Measurements from ENCODE around the gene DLGAP1.

The DLGAP1 gene

DNA sequence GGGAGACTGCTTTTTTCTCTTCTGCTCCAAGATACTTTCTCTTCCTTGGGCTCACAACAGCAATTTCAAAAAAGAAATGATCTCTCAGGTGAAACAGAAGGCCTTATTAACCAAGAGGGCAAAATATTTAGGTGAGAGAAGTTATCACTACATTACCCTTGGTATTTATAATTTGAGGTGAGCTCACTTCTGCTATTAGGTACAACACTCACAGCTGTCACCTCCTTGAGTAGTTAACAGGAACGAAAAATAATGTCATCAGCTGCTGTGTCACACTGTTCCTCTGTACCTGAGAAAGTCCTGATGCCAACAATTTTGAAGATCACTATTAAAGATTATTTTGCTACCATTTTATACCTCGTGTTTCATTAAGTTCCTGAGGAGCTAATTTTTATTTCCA lies 205.0 kb downstream of the DLGAP1 start:
- H3K9me3 ChIP-seq (ENCODE audit: control insufficient read depth in 1 of 2, low read length in 2 of 2), result no peaks in the 10 kb centered on the region
- no peaks in the 10 kb centered on the region for H3K4me1 ChIP-seq (ENCODE audit: control insufficient read depth in 1 of 2, insufficient read depth in 2 of 2, low read length in 2 of 2)
- H3K36me3 ChIP-seq (ENCODE audit: control insufficient read depth in 1 of 2, insufficient read depth in 2 of 2, low read length in 2 of 2), result no peaks in the 10 kb centered on the region
- H3K27me3 ChIP-seq (ENCODE audit: control insufficient read depth in 1 of 2, insufficient read depth in 2 of 2, low read length in 2 of 2), result no peaks in the 10 kb centered on the region
- no peak overlapping the region for H3K9ac ChIP-seq (ENCODE audit: low read depth in 1 of 2, low read length in 2 of 2)
- no peak overlapping the region for H3K27ac ChIP-seq (ENCODE audit: low read depth, low read length)
- no peak overlapping the region for H3K4me3 ChIP-seq (ENCODE audit: low read depth in 1 of 2, low read length in 2 of 2)

DNA sequence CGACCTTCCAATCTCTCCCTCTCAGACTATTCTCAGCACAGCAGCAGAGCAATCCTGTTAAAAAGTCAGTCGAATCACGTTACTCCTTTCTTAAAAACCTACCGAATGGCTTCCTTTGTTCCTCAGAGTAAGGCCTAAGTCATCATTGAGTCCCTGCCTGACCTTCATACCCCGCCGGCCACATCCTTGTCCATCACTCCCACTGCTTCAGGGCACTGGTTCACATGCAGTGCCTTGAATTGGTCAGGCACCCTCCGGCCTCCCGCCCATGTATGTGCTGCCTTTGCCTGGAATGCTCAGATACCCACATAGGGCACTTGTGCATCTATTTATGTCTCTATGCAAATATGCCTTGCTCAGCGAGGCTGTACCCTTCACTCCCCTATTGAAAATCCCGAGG lies 206.4 kb downstream of the DLGAP1 start:
- Histone ChIP-seq H3K4me1 (ENCODE audit: control insufficient read depth in 1 of 2, insufficient read depth in 2 of 2, low read length in 2 of 2) (no peaks in the 10 kb centered on the region), H3K9ac (ENCODE audit: low read depth in 1 of 2, low read length in 2 of 2) (no peak overlapping the region), H3K27ac (ENCODE audit: low read depth, low read length) (no peak overlapping the region)

DNA sequence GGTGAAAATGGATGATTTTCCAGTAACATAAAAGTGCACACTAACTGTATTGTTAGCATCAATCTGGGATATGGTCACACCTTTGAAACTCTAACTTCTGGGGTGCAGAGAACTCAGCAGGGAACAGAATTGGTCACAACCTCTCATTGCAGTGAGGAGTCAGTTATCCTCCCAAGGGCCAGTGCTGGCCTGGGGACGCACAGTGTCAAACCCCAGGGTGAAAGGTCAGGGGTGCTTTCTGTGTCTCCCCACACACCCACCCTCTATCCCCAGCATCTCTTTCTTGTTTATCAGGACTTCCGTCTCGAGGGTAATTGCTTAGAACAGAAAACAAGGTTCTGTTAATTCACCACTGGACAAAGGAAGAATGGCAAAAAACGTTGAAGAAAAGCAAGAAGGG lies 208.7 kb downstream of the DLGAP1 start:
- Histone ChIP-seq H3K27me3 (ENCODE audit: control insufficient read depth in 1 of 2, insufficient read depth in 2 of 2, low read length in 2 of 2) (no peaks in the 10 kb centered on the region), H3K4me3 (ENCODE audit: low read depth in 1 of 2, low read length in 2 of 2) (no peak overlapping the region), H3K9me3 (ENCODE audit: control insufficient read depth in 1 of 2, low read length in 2 of 2) (no peaks in the 10 kb centered on the region), H3K36me3 (ENCODE audit: control insufficient read depth in 1 of 2, insufficient read depth in 2 of 2, low read length in 2 of 2) (no peaks in the 10 kb centered on the region), H3K27ac (ENCODE audit: low read depth, low read length) (no peak overlapping the region), H3K4me1 (ENCODE audit: control insufficient read depth in 1 of 2, insufficient read depth in 2 of 2, low read length in 2 of 2) (no peaks in the 10 kb centered on the region), H3K9ac (ENCODE audit: low read depth in 1 of 2, low read length in 2 of 2) (no peak overlapping the region)

More for the DNA sequence above, 206.4 kb downstream of the DLGAP1 start:
- no peaks in the 10 kb centered on the region for H3K36me3 ChIP-seq (ENCODE audit: control insufficient read depth in 1 of 2, insufficient read depth in 2 of 2, low read length in 2 of 2)
- H3K9me3 ChIP-seq (ENCODE audit: control insufficient read depth in 1 of 2, low read length in 2 of 2), result no peaks in the 10 kb centered on the region
- H3K4me3 ChIP-seq (ENCODE audit: low read depth in 1 of 2, low read length in 2 of 2), result no peak overlapping the region
- H3K27me3 ChIP-seq (ENCODE audit: control insufficient read depth in 1 of 2, insufficient read depth in 2 of 2, low read length in 2 of 2), result no peaks in the 10 kb centered on the region

GRCh38 chr18:4245456-4245855 lies 209.7 kb downstream of the DLGAP1 start:
- H3K27ac ChIP-seq (ENCODE audit: low read depth, low read length), result no peak overlapping the region
- no peak overlapping the region for H3K4me3 ChIP-seq (ENCODE audit: low read depth in 1 of 2, low read length in 2 of 2)
- no peaks in the 10 kb centered on the region for H3K9me3 ChIP-seq (ENCODE audit: control insufficient read depth in 1 of 2, low read length in 2 of 2)
- no peaks in the 10 kb centered on the region for H3K27me3 ChIP-seq (ENCODE audit: control insufficient read depth in 1 of 2, insufficient read depth in 2 of 2, low read length in 2 of 2)
- H3K4me1 ChIP-seq (ENCODE audit: control insufficient read depth in 1 of 2, insufficient read depth in 2 of 2, low read length in 2 of 2), result no peaks in the 10 kb centered on the region
- no peak overlapping the region for H3K9ac ChIP-seq (ENCODE audit: low read depth in 1 of 2, low read length in 2 of 2)
- H3K36me3 ChIP-seq (ENCODE audit: control insufficient read depth in 1 of 2, insufficient read depth in 2 of 2, low read length in 2 of 2), result no peaks in the 10 kb centered on the region

GRCh38 chr18:4242431-4243161 lies 212.5 kb downstream of the DLGAP1 start:
- no peak overlapping the region for H3K27ac ChIP-seq (ENCODE audit: low read depth, low read length)
- no peak overlapping the region for H3K9ac ChIP-seq (ENCODE audit: low read depth in 1 of 2, low read length in 2 of 2)
- H3K9me3 ChIP-seq (ENCODE audit: control insufficient read depth in 1 of 2, low read length in 2 of 2), result no peaks in the 10 kb centered on the region
- H3K27me3 ChIP-seq (ENCODE audit: control insufficient read depth in 1 of 2, insufficient read depth in 2 of 2, low read length in 2 of 2), result no peaks in the 10 kb centered on the region
- no peaks in the 10 kb centered on the region for H3K36me3 ChIP-seq (ENCODE audit: control insufficient read depth in 1 of 2, insufficient read depth in 2 of 2, low read length in 2 of 2)
- H3K4me3 ChIP-seq (ENCODE audit: low read depth in 1 of 2, low read length in 2 of 2), result no peak overlapping the region
- H3K4me1 ChIP-seq (ENCODE audit: control insufficient read depth in 1 of 2, insufficient read depth in 2 of 2, low read length in 2 of 2), result no peaks in the 10 kb centered on the region

DNA sequence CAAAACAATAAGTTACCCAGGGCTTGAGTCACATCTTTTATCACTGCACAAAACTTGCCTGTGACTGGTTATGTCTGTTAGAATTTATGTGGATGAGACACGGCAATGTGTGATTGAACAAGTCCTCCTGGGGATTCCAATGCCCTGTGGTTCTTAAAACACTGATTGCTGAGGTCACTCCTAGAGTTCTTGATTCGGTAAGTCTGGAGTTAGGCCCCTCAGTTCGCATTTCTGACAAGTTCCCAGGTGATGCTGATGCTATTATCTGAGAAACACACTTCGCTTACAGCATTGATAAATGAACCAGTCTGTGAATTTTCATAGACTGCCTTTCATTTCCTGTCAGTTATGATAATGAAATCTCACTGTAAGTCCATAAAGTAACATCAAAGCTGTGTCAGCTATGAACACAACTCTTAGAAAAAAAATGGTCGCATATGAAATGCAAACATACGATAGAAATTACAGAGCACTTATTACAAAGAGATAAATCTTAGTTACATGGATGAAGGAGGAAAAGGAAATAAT lies 214.0 kb downstream of the DLGAP1 start:
- Histone ChIP-seq H3K27ac (ENCODE audit: low read depth, low read length) (no peak overlapping the region), H3K27me3 (ENCODE audit: control insufficient read depth in 1 of 2, insufficient read depth in 2 of 2, low read length in 2 of 2) (no peaks in the 10 kb centered on the region), H3K9ac (ENCODE audit: low read depth in 1 of 2, low read length in 2 of 2) (no peak overlapping the region), H3K4me1 (ENCODE audit: control insufficient read depth in 1 of 2, insufficient read depth in 2 of 2, low read length in 2 of 2) (no peaks in the 10 kb centered on the region), H3K36me3 (ENCODE audit: control insufficient read depth in 1 of 2, insufficient read depth in 2 of 2, low read length in 2 of 2) (no peaks in the 10 kb centered on the region), H3K9me3 (ENCODE audit: control insufficient read depth in 1 of 2, low read length in 2 of 2) (no peaks in the 10 kb centered on the region), H3K4me3 (ENCODE audit: low read depth in 1 of 2, low read length in 2 of 2) (no peak overlapping the region)

DNA sequence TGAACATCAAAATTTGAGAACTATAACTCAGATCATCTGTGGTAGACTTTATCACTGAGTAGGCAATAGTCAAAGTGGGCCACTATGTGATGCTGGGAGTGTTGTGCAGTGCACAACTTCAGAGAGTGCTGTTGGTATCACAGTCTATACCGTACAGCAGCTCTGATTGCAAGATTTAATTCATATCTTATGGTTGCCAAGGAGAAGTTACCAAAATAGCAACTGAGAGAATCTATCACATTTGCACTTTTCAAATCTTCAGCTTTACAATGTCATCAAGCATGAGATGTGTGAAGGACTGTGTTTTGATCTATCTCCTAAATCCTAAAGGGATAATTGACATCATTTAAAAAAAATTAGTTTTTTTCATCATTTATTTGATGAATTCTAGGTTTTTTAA lies 216.1 kb downstream of the DLGAP1 start:
- Histone ChIP-seq H3K27me3 (ENCODE audit: control insufficient read depth in 1 of 2, insufficient read depth in 2 of 2, low read length in 2 of 2) (no peaks in the 10 kb centered on the region), H3K4me3 (ENCODE audit: low read depth in 1 of 2, low read length in 2 of 2) (no peak overlapping the region), H3K9ac (ENCODE audit: low read depth in 1 of 2, low read length in 2 of 2) (no peak overlapping the region), H3K36me3 (ENCODE audit: control insufficient read depth in 1 of 2, insufficient read depth in 2 of 2, low read length in 2 of 2) (no peaks in the 10 kb centered on the region), H3K9me3 (ENCODE audit: control insufficient read depth in 1 of 2, low read length in 2 of 2) (no peaks in the 10 kb centered on the region), H3K27ac (ENCODE audit: low read depth, low read length) (no peak overlapping the region), H3K4me1 (ENCODE audit: control insufficient read depth in 1 of 2, insufficient read depth in 2 of 2, low read length in 2 of 2) (no peaks in the 10 kb centered on the region)

- Histone ChIP-seq H3K27ac (ENCODE audit: low read depth, low read length) (no peak overlapping the region), H3K4me3 (ENCODE audit: low read depth in 1 of 2, low read length in 2 of 2) (no peak overlapping the region), H3K36me3 (ENCODE audit: control insufficient read depth in 1 of 2, insufficient read depth in 2 of 2, low read length in 2 of 2) (no peaks in the 10 kb centered on the region), H3K9ac (ENCODE audit: low read depth in 1 of 2, low read length in 2 of 2) (no peak overlapping the region), H3K4me1 (ENCODE audit: control insufficient read depth in 1 of 2, insufficient read depth in 2 of 2, low read length in 2 of 2) (no peaks in the 10 kb centered on the region), H3K27me3 (ENCODE audit: control insufficient read depth in 1 of 2, insufficient read depth in 2 of 2, low read length in 2 of 2) (no peaks in the 10 kb centered on the region), H3K9me3 (ENCODE audit: control insufficient read depth in 1 of 2, low read length in 2 of 2) (no peaks in the 10 kb centered on the region)
These were observed 217.5 kb downstream of the DLGAP1 start for GRCh38 chr18:4237664-4238041.

DNA sequence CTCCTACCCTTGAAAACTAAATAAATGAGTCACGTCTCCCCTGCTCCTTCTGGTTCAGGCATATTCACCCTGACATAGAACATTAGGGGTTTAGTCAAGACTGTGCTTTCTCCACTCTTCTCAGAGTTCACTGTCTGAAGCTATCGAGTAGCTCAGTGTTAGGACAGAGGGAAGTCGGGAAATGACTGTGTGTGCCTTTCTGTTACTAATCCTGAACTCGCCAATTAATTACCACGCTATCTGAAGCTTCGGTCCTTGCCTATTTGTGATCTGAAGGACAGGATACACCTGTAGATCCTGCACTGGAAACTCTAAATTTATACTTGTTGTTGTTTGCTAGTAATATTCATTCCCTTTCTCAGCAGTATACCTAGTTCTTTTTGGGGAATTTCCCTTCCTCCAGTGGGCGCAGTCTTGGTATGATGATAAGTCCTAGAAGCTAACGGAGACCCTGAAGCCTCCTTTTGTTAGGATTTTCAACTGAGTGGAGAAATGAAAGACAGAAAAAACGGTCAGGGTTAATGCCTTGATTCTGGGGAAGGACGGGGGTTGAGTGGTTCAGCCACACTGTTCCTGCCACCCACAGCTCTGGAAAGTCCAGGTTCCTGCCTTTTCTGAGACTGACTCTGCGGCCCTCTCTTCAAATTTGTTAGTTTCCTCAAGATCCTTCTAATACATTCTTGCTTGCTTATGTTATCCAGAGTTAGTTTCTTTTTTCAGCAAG lies 218.0 kb downstream of the DLGAP1 start:
- Histone ChIP-seq H3K27ac (ENCODE audit: low read depth, low read length) (no peak overlapping the region), H3K36me3 (ENCODE audit: control insufficient read depth in 1 of 2, insufficient read depth in 2 of 2, low read length in 2 of 2) (no peaks in the 10 kb centered on the region), H3K4me3 (ENCODE audit: low read depth in 1 of 2, low read length in 2 of 2) (no peak overlapping the region), H3K9ac (ENCODE audit: low read depth in 1 of 2, low read length in 2 of 2) (no peak overlapping the region), H3K27me3 (ENCODE audit: control insufficient read depth in 1 of 2, insufficient read depth in 2 of 2, low read length in 2 of 2) (no peaks in the 10 kb centered on the region), H3K4me1 (ENCODE audit: control insufficient read depth in 1 of 2, insufficient read depth in 2 of 2, low read length in 2 of 2) (no peaks in the 10 kb centered on the region), H3K9me3 (ENCODE audit: control insufficient read depth in 1 of 2, low read length in 2 of 2) (no peaks in the 10 kb centered on the region)

DNA sequence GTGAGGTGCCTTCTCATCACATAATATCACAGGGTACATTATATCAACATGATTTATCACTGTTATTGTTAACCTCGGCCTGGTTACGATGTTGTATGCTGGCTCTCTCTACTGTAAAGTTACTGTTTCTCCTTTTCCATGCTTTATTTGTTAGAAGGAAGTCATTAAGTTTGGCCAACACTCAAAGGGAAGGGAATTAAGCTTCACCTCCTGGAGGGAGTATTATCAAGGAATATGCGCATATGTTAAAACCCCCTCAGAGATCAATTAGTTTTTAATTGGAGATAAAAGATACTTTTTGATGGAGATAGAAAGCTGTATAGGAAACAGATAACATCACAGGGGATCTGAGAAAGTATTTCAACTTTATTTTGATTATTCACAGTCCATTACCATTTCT lies 221.6 kb downstream of the DLGAP1 start:
- Histone ChIP-seq H3K4me1 (ENCODE audit: control insufficient read depth in 1 of 2, insufficient read depth in 2 of 2, low read length in 2 of 2) (no peaks in the 10 kb centered on the region), H3K9ac (ENCODE audit: low read depth in 1 of 2, low read length in 2 of 2) (no peak overlapping the region), H3K4me3 (ENCODE audit: low read depth in 1 of 2, low read length in 2 of 2) (no peak overlapping the region), H3K27ac (ENCODE audit: low read depth, low read length) (no peak overlapping the region), H3K36me3 (ENCODE audit: control insufficient read depth in 1 of 2, insufficient read depth in 2 of 2, low read length in 2 of 2) (no peaks in the 10 kb centered on the region), H3K27me3 (ENCODE audit: control insufficient read depth in 1 of 2, insufficient read depth in 2 of 2, low read length in 2 of 2) (no peaks in the 10 kb centered on the region), H3K9me3 (ENCODE audit: control insufficient read depth in 1 of 2, low read length in 2 of 2) (no peaks in the 10 kb centered on the region)

Measured in duodenal mucosa (tissue), 2 donors.